Stimulated activated CD4-positive, alpha-beta T cell treated with anti-CD3 and anti-CD28 coated beads, TNF-alpha, amount 100 ng/mL, for 1 hour (primary cell): ENCODE data around the gene PFDN2.

Experiments
- DNase-seq, 3 donors: peaks; one replicate each; pipeline ENCODE4 v3.0.0-alpha.2; 2020; ENCODE audit warnings: low read depth in 3 of 3, low spot score in 1 of 3

Gene PFDN2

GRCh38 chr1:161106431-161106830 lies 11.4 kb downstream of the PFDN2 start:
- no peak for DNase-seq

DNA sequence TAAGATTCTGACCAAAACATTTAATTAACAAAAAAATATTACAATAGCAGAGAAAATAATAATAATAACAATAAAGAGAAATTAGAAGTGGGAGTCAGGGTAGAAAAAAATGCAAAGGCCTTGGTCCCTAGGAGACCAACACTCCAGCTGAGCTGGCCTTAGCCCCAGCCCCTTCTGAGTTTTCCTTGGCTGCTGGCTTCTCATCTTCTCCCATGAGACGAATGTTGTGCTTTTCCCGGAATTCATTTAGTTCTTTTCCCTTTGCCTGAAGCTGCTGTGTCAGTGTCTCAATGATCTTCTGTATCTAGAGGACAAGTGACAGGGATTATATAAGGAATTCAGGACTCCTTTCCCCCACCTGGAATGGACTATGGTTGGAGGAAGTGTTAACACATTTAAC lies 17.3 kb downstream of the PFDN2 start:
- no peak for DNase-seq

- no peak for DNase-seq
Measured at GRCh38 chr1:161099090-161099802, 18.6 kb downstream of the PFDN2 start.

- DNase-seq: peak in 1 of 3 donors; percentile 31
Measured at GRCh38 chr1:161098210-161099068, 19.4 kb downstream of the PFDN2 start, which contains the start of gene KLHDC9. Gene KLHDC9 (plus strand): TSS chr1:161098361. CDS start chr1:161098536, 175 bp downstream.

DNA sequence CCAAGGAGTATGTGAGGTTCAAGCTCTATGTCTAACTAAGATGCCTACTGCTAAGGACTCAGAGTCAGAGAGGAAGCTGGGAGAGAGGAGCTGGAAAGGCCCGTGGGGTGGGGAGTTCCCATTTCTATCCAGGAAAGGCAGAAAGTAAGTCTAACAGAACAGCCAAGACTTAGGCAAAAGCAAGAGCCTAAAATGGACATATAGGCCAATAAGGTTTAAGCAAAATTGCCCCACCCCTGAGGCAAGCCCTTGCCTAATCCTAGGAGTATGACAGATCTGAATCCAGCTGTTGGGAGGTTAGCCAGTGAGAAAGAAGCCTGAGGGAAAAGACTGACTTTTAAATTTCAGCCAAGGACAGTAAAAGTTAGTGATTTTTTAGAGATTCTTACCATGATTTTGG lies 21.3 kb downstream of the PFDN2 start:
- DNase-seq: no peak

- DNase-seq: no peak
Measured at GRCh38 chr1:161096015-161096414, 21.8 kb downstream of the PFDN2 start.

GRCh38 chr1:161095230-161095629 lies 22.6 kb downstream of the PFDN2 start:
- DNase-seq: no peak

GRCh38 chr1:161094481-161094880 lies 23.4 kb downstream of the PFDN2 start:
- no peak for DNase-seq

GRCh38 chr1:161092621-161093028 lies 25.2 kb downstream of the PFDN2 start:
- DNase-seq: no peak

DNA sequence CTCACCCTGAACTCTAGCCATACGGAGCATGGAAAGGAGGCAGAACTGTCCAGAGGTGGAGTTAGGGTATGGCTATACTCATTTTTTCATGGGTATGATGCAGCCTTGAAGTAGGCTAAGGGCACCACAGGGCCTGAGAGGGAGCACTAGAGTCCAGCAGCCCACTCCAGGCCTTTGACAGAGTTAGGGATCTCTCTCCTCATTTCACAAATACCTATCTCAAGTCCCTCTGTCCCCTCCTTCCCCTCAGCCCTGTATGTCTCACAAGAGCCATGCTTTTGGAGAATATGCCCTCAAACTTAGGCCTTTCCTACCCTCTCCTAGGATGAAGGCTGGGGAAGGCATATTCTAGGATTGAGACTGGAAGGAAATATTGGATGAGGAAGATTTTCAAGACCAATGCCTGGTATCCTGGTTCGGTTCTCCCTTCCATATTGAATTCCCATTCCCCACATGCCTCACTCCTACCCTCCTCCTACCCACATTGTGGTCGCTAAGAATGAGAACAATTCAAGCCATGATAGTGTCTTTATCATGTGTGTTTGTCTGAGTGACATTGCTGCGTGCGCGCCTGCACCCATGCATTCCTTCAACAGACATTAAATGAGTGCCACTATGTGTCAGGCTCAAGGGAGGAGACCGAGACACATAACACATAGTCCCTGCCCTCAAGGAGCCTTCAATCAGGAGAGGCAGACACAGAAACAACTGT lies 25.9 kb downstream of the PFDN2 start:
- DNase-seq: no peak

DNA sequence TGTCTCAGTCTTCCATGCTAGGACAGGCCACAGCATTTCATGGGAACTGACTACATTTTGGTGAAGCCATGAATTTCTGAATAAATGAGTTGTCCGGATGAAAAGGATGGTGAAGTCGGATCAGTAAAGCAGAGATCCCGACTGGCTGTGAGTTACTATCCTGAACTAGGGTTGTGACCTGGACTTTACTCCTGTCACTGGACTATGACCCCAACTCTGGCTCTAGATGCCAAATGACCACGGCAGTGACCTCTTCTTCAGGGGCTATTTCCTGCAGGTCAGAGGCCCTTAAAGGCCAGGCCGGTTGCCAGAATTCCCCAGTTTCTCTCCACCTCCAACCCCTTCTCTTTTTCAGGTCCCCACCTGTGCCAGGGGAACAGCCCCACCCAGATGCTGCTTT lies 26.7 kb downstream of the PFDN2 start:
- DNase-seq: no peak

DNA sequence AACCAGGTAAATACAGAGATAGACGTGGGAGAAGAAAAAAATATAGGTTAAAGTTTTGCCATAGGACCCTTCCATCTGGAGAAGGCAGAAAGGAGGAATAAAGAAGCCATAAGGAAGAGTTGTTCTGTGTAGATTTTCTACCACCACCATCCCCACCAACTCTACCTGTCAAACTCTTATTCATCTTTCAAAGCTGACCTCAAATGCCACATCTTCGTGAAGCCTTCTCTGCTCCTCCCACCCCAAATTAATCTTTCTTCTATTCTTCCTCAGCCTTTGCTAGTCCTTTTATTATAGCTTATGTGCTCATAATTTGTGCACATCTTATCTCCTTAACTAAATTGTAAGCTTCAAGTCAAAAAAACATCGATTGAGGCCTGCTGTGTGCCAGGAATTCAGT lies 27.2 kb downstream of the PFDN2 start:
- DNase-seq: no peak

DNA sequence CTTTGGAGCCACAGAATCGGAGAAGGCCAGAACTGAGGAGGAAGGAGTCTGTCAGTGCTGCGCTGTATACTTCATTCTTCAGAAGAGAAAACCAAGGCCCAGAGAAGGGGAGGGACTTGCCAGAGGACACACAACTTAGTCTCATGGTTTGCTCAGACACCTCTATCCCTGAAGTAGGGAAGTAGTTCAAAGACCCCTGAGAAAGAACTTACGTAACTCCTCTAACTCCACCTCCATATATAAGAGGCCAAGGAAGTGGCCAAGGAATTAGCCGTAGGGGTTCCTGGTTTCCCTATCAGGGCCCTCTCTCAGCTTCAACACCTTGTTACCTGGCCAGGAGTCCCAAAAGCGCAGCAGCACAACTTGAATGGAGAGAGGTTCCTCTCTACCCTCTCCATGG lies 27.9 kb downstream of the PFDN2 start:
- DNase-seq: no peak

DNA sequence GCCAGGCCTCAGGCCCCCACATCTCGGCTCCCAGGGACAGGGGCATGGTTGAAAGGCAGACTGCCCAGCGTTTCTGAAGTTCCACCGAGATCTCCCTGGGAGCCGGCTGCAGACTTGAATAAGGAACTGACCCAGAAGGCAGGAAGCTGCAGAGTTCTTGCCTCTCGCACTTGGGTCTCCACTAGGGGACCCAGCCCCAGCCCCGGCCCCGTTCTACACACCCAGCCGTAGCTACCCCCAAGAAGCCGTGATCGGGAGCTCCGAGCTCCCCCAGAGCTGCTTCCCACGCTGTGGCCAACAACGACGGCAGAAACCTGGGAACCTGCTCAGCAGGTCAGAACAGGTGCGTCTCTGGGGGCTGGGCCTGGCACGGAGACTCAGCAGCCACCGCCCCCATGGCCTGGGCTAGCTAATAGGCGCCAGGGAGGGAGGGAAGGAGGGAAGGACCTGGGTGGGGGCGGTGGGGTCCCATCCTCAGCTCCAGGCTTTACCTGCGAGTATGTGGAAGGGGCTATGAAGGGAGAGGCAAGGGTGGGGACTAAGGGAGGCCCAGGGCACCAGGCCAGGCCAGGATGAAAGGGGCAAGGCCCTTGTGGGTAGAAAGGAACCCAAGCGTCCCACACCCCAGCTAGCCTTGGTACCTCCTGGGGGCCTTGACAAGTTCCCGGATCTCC lies 28.4 kb downstream of the PFDN2 start, which contains the start of gene NECTIN4:
TSS of gene NECTIN4 (minus strand) at position 308 of the 674 bp plus-strand sequence. CDS start at position 46, 262 bp downstream.
- no peak for DNase-seq

- no peak for DNase-seq
Measured at GRCh38 chr1:161088587-161089110, 29.2 kb downstream of the PFDN2 start.

GRCh38 chr1:161086457-161086856 lies 31.4 kb downstream of the PFDN2 start:
- DNase-seq: no peak

DNA sequence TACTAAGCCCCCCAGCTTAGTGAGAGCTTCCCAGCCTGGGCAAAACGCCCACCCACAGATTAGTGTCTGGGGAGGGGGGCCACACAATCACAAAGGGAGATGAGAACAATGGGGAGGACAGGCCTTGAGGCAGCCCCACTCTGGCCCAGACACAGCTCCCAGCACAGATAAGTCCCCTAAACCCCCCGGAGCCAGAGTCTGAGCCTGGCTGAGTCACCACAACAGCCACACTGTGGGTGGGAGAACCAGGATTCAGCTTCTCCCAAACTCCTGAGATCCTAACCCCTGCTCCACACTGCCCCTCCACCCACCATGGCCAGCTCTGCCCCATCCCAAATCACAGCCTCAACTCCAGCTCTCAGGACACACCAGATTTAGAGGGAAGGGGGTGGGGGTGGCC lies 32.7 kb downstream of the PFDN2 start:
- DNase-seq: no peak

DNA sequence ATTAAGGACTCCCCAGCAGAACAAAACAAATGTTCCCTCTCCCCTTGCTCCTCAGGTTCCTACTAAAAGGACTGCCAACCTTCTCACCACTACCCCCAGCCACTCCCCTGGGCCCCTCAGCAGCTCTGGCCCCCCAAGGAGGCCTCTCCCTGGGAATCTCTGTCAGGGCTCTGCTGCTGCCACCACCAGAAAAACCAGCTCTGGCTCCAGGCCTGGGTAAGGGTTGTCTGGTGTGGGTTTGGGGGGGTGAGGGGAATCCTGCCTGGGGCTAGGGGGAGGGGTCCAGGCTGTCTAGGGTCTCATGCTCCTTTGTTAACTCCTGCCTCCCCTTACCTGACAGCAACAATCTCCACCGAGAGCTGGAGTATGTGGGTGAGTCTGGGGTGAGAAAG lies 33.2 kb downstream of the PFDN2 start:
- no peak for DNase-seq

GRCh38 chr1:161083748-161084596 lies 33.9 kb downstream of the PFDN2 start:
- no peak for DNase-seq
